CD4-positive, alpha-beta T cell treated with Interleukin-4 for 1 hour (primary cell): ENCODE results near the gene DHDH.

Source experiments
- DNase-seq, 2 donors: peaks; one replicate each; pipeline ENCODE4 v3.0.0-alpha.2; 2020 to 2022

DHDH gene

DNA sequence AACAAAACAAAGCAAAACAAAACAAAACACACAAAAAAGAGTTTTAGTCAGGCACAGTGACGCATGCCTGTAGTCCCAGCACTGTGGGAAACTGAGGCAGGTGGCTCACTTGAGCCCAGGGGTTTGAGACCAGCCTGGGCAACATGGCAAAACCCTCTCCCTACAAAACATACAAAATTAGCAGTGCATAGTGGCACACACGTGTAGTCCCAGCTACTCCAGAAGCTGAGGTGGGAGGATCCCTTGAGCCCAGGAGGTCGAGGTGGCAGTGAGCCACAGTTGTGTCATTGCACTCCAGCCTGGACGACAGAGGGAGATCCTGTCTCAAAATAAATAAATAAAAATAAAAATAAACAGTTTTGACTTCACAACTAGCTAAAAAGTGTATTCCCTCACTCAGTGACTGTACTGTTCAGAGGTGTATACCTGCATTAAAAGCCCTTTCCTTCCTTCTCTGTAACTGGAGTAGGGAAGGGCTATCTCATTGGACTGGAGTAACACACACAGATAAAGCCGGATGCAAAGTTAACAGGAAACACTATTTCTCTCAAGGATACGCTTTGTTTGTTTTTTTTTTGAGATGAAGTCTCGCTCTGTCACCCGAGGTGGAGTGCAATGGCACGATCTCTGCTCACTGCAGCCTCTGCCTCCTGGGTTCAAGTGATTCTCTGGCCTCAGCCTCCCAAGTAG, 17.5 kb downstream of the DHDH start:
- no peak for DNase-seq

DNA sequence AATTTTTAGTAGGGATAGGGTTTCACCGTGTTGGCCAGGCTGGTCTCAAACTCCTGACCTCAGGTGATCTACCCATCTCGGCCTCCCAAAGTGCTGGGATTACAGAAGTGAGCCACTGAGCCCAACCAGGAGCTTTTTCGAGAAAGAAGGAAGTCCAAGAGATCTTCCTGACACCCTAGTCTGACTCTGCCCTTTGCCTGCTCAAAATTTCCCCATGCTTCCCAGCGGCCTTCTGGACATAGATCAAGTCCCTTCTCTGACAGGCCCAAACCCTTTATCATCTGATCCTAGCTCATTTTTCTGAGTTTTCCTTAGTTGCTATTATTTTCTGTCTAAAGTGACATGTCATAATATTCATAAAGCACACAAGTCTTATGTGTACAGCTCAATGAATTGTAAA, 19.6 kb downstream of the DHDH start:
- no peak for DNase-seq

DNA sequence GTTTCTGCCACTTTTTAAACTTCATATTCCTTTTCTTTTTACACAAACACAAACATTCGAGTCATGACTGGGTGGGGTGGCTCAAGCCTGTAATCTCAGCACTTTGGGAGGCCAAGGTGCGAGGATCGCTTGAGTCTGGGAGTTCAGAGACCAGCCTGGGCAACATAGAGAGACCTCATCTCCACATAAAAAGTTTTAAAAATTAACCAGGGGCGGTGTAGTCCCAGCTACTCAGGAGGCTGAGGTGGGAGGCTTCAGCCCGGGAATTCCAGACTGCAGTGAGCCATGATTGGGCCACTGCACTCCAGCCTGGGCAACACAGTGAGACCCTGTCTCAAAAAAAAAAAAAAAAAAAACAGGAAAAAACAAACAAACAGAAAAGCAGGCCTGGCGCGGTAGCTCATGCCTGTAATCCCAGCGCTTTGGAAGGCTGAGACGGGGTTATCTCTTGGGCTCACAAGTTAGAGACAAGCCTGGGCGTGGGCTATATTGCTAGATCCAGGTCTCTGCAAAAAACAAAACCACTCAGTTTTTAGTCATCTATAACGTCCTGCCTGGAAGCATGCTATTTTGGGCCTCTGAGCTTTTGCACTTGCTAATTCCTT, 20.6 kb downstream of the DHDH start:
- no peak for DNase-seq

DNA sequence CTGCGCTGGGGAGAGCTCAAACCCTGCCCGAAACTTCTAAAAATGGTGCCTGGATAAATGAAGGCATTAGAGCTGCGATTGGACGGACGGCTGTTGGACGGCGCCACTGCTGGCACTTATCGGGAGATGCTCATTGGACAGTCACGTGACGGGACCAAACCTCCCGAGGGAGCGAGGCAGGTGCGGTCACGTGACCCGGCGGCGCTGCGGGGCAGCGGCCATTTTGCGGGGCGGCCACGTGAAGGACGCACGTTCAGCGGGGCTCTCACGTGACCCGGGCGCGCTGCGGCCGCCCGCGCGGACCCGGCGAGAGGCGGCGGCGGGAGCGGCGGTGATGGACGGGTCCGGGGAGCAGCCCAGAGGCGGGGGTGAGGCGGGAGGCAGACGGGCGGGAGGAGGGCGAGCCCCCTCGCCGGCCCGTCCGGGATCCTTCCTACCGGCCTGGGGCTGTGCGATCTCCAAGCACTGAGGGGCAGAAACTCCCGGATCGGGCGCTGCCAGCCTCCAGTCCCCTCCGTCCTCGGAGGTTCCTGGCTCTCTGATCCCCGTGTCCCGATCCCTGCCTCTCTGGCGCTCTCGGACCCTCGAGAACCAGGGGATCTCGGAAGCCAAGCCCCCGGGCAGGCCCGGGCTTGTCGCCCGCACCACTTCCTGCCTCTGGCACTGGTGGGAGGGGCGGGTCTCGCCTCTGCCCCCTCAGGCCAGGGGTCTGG, 21.3 kb downstream of the DHDH start, which contains the start of gene BAX:
Gene BAX (plus strand): TSS at position 281 of the 713 bp plus-strand sequence. CDS start 54 bp downstream, at position 335.
- DNase-seq: peak; percentile 87 to 89

DNA sequence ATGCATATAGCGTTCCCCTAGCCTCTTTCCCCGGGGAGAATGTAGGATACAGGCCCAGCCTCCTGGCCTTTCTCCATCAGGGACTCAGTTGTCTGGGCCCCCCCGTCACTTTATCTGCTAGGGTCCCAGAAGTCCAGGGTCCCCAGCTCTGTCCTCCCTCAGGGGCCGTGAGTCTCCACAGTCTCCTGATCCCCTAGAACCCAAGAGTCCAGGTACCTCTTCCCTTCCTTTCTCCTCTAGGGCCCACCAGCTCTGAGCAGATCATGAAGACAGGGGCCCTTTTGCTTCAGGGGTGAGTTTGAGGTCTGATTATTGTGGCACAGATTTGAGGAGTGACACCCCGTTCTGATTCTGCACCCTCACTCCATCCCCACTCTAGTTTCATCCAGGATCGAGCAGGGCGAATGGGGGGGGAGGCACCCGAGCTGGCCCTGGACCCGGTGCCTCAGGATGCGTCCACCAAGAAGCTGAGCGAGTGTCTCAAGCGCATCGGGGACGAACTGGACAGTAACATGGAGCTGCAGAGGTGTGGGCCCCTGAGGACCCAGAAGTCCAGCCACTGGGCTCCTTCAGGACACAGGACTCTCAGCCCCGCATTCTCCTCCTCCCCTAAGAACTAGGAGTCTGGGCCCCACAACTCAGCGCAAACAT, 21.9 kb downstream of the DHDH start:
- DNase-seq: no peak

DNA sequence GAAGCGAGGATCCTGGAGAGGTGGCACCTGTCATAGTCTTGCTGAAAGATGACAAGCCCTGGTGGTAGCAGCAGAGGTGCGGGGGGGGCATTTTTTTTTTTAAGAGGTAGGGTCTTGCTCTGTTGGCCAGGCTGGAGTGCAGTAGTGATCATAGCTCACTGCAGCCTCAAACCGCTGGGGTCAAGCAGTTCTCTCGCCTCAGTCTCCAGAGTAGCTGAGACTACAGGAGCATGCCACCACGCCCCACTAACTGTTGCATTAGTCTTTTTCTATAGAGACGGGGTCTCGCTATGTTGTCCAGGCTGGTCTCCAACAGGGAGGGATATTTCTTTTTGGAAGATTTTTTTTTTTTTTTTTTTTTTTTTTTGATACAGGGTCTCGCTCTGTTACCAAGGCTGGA, 24.5 kb downstream of the DHDH start:
- DNase-seq: no peak

DNA sequence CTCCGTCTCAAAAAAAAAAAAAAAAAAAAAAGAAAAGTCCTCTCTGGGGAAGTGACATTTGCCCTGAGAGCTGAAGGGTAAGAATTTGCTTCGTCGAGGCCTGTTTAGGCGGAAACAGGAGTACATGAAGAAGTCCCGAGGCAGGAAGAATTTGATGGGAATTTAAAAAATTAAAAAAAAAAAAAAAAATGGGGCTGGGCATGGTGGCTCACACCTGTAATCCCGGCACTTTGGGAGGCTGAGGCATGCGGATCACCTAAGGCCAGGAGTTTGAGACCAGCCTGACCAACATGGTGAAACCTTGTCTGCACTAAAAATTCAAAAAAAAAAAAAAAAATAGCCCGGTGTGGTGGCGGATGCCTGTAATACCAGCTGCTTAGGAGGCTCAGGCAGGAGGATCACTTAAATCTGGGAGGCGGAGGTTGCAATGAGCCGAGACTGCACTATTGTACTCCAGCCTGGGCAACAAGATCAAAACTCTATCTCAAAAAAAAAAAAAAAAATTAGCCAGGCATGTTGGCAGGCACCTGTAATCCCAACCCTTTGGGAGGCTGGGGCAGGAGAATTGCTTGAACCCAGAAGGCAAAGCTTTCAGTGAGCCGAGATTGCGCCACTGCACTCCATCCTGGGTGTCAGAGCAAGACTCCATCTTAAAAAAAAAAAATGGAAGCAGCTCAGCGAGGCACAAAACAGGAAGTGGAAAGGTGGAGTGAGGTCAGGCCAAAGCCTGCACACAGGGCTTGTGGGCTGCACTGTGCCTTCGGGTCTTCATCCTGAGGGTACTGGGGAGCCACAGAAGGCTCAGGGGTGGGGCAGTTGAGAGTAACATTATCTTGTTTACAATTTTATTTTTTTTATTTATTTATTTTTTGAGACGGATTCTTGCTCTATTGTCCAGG, 26.1 kb downstream of the DHDH start:
- DNase-seq: peak in 1 of 2 donors; percentile 27

DNA sequence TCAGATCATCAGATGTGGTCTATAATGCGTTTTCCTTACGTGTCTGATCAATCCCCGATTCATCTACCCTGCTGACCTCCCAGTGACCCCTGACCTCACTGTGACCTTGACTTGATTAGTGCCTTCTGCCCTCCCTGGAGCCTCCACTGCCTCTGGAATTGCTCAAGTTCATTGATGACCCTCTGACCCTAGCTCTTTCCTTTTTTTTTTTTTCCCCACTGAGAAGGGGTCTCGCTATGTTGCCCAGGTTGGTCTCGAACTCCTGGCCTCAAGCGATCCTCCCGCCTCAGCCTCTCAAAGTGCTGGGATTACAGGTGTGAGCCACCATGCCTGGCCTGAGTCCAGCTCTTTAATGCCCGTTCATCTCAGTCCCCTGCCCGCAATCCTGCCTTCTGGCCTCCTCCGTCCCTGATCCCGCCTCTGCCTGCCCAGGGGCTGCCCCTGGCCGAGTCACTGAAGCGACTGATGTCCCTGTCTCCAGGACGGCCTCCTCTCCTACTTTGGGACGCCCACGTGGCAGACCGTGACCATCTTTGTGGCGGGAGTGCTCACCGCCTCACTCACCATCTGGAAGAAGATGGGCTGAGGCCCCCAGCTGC, 27.7 kb downstream of the DHDH start:
- DNase-seq: no peak

DNA sequence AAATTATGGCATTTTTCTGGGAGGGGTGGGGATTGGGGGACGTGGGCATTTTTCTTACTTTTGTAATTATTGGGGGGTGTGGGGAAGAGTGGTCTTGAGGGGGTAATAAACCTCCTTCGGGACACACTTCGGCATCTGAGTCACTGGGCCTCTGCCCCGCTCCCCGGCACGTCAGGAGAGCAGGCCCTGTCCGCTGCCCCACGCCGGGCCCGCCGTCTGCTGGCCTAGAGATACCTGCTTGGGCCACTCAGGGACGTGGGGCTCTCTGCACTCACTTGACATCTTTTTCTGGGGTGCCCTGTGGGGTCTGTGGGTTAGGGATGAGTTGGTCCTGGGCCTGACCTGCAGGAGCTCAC, 28.2 kb downstream of the DHDH start:
- DNase-seq: no peak

DNA sequence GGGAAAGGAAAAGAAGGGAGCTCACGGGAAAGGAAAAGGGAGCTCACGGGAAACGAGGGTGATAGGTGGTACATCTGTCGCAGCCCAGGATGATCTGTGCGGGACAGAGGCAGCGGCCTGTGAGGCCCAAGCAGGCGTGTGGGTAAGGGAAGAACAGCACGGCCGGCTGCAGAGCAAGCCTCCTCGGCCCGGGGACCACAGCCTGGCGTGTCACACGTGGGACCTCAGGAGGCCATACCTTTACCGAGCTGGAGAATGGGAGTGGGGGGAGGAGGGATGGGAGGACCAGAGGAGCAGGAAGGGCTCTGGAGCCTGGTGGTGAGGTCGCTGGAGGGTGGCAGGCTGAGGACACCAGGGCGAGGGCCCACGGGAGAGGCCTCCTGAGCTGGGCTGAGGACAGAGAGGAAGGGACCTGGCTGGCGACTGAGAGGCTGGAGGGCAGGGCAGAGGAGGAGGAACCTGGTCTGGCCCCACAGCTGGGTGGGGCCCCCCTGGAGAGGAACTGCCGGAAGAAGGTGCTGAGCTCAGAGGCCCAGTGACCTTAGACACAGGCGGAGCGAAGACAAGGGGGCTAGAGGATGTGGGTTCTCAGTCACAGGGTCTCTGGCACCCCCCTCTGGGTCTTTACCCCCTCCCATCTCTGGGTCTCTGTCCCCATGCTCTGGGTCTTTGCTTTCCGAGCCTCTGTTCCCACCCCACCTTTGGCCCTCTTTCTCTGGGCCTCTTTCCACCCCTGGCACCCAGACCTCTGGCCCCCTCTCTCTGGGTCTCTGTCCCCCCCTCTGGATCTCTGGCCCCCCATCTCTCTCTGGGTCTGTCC, 28.7 kb downstream of the DHDH start:
- peak; percentile 52 to 74 for DNase-seq

DNA sequence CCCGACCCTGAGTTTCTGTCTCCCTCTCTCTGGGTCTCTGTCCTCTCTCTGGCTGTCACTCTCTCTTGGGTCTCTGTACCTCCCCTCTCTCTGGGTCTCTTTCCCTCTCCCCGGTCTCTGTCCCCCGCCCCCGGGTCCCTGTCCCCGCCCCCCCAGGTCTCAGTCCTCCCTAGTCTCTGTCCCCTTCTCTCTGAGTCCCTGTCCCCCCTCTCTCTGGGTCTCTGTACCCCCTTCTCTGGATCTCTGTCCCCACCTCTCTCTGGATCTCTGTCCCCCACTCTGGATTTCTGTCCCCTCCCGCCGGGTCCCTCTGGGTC, 29.3 kb downstream of the DHDH start:
- no peak for DNase-seq

DNA sequence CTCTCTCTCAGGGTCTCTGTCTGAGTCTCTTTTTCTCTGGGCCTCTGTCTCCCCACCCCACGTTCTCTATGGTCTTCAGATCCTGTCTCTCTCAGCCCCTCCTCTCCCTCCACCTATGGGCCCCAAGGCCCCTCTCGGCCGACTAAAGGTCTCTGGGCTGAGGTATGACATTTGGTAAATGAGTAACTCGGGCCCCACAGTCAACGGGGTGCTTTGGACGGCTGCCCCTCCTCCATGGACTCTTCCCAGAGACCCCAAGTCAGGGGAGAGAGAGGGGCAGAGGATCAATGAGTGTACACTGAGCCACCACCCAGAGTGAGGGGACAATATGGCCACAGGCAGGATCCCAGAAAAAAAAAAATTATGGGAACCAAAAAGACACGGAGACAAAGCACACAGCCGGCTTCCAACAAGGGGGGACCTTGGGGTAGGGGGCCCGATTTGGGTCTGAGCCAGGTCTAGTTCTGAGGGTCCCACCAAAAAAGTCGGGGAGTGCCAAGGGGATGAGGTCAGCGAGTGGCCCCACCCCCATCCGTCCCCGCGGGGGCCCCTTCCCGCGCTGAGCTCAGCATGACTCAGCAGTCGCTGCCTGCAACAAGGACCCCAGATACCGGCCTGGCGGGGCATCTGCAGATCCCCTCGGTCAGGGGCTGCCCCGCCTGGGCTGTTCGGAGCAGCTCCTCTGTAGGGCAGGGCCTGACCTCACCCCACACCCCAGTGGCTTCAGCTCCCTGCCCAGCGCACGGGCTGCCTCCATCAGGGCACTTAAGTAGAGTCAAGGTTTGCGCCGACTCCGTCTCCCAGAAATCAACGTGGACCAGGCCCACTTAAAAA, 30.1 kb downstream of the DHDH start:
- peak; percentile 51 to 59 for DNase-seq

DNA sequence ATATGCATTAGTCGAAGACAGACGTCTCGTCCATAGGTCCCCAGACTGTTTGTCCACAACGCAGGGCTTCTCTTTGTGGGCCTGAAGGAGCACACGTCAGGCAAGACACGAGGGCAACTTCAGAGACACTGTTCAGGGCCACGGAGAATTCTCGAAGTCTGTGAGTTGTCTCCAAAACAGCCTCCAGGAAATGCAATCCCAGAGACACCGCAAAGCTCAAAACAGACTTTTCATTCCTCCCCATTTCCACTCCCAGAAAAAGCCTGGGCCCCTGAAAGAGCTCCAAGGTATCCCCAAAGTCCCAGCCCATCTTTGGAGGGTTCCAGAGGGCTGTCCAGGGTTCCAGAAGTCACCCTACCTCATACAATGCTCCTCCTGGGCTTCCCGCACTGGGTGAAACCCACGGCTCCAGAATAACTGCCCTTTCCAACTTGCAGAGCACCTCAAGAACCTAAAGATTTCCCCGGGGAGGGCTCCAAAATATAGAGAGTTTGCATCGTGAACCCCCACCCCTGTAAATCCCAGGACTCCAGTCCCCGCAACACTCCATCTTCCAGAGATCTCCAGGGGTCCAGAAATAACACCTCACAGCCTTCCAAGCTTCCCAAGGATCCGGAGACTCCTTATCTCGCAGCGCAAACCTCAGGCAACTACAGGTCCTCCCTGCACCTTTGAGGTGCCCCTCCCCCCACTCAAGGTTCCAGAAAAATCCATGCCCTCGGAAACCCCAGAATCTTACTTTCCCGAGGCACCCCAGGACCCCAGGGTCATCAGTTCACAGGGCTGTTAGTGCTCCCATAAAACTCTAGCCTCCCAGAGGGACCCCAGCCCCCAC, 30.9 kb downstream of the DHDH start:
- no peak for DNase-seq

DNA sequence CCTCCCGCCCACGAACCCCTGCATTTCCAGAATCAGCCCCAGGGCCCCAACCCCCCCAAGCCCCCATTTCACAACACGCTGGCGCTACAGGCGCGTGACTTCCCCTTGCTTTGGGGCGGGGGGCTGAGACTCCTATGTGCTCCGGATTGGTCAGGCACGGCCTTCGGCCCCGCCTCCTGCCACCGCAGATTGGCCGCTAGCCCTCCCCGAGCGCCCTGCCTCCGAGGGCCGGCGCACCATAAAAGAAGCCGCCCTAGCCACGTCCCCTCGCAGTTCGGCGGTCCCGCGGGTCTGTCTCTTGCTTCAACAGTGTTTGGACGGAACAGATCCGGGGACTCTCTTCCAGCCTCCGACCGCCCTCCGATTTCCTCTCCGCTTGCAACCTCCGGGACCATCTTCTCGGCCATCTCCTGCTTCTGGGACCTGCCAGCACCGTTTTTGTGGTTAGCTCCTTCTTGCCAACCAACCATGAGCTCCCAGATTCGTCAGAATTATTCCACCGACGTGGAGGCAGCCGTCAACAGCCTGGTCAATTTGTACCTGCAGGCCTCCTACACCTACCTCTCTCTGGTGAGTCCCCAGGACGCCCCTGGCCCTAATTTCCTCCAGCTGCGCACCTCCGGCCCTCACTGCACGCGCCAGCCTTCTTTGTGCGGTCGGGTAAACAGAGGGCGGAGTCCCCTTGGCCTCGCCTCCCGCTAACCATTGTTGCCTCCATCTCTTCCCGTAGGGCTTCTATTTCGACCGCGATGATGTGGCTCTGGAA, 31.7 kb downstream of the DHDH start, which contains the start of gene FTL:
Gene FTL (plus strand): TSS at position 270 of the 766 bp plus-strand sequence. CDS start 199 bp downstream, at position 469.
- peak; percentile 93 to 96 for DNase-seq

DNA sequence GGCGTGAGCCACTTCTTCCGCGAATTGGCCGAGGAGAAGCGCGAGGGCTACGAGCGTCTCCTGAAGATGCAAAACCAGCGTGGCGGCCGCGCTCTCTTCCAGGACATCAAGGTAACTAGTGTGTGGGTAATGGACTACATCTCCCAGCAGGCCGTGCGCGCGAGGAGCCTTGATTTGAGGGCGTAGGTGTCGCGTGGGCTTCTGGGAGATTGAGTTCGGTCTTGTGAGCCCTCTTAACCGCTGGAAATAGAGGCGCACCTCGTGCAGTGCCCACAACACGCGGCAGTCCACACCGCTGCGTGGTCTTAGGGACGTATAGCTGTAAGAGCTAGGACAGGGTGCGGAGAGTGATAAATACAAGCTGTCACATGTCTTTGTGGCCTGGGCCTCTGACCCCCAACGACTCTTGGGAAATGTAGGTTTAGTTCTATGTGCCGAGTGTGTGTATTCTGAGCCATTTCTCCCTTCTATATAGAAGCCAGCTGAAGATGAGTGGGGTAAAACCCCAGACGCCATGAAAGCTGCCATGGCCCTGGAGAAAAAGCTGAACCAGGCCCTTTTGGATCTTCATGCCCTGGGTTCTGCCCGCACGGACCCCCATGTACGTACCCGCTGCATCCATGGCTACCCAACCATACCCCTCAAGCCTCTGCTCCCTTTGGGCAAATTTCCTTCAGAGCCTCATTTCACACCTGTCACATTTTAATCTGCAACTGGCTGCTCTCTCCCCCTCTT, 32.5 kb downstream of the DHDH start:
- DNase-seq: peak; percentile 89 to 90

DNA sequence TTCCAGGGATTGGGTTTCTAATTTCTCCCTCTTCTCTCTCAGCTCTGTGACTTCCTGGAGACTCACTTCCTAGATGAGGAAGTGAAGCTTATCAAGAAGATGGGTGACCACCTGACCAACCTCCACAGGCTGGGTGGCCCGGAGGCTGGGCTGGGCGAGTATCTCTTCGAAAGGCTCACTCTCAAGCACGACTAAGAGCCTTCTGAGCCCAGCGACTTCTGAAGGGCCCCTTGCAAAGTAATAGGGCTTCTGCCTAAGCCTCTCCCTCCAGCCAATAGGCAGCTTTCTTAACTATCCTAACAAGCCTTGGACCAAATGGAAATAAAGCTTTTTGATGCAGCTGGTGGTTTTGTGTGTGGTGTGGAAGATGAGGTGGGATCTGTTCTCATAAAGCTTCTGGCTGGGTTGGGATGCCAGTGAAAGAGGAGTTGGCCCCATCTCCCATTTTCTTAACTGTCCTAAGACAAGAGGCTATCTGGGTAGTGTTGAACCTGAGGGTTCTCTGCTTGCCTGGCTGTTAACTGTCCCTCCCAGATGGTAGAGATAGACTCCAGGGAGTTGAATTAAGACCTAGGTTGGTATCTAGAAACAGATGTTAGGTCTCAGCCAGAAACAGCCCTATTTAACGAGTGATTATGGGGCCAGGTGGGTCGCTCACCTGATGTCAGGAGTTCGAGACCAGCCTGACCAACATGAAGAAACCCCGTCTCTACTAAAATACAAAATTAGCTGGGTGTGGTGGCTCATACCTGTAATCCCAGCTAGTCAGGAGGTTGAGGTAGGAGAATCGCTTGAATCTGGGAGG, 33.2 kb downstream of the DHDH start:
- DNase-seq: no peak
